GM21526 (cell line): ENCODE results near the gene TSPAN11.
"Not testable (repeated sequence)": the region's sequence is repeated elsewhere in the genome, so short reads cannot be mapped to it uniquely, and the experiment has no call there.

Experiments used
- ATAC-seq: cut with Tn5 transposase; IDR thresholded peaks from one replicate; pipeline ENCODE4 v1.9.1; 2021; ENCODE audit warnings: moderate library complexity; ENCODE audit not compliant: unreplicated experiment, low FRiP score

The TSPAN11 gene, protein sequence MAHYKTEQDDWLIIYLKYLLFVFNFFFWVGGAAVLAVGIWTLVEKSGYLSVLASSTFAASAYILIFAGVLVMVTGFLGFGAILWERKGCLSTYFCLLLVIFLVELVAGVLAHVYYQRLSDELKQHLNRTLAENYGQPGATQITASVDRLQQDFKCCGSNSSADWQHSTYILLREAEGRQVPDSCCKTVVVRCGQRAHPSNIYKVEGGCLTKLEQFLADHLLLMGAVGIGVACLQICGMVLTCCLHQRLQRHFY

DNA sequence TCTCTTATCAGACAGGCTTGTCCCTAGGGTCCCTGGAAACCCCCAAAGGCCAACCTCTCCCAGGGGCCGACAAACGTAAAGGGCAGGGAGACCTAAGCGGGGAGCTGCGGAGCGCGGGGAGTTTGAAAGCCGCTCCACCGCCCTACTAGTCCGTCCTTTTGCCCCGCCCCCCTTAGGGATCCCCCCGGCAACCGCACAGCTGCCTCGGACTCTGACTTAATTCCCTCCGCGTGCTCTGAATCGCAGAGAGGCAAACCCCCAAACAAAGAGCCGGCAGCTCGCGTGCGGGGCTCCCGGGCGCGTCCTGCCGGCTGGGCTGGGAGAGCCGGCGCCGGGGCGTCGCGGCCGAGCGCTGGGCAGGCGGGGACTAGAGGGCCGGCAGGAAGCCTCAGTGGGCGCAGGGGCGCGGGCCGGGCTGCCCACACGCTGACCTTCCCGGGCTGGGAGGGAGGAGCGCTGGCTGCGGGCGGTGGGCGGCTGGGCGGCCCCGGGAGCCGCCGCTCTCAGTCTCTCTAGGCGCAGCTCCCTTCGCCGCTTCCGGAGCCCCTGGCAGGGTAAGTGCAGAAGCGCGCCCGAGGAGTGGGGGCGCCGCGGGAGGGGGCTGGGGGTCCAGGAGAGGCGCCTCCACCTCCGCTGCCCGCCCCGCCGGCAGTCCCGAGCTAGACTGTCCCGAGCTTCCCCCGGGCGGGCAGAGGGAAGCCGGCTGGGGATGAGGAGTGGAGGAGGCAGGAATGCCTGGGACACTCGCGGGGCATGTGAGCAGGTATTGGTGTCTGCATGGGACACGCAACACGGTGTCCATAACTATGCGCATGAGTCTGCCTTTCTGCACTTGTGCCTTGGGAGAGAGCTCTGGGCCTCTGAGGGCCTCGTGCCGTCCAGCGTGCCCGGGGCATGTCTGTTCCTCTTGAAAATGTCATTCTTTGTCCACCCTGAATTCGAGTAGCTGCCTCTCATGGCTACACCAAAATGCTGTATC is at the start of gene TSPAN11:
TSPAN11 (plus strand) TSS at position 506 of the 979 bp plus-strand sequence. CDS start 27,244 bp downstream, outside the sequence.
- no peak for ATAC-seq

GRCh38 chr12:30877105-30877875 is 49.3 kb upstream of the TSPAN11 start:
- no peak for ATAC-seq

DNA sequence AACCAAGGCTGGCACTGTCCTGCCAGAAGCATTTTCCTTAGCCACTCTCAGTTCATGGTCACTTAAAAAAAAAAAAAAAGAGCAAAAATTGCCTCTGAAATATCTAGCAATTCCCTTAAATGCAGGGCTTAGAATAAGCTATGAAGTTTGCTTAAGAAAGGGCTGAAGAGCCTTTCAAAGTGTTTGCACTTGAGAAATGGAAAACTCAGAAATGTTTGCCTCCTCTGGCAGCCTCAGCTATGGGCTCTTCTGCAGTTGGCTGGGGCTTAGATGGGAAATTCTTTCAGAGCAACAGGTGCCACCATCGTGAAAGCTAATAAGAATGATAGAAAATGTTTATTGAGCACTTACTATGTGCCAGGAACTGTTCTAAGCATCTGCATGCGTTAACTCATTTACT is 48.5 kb upstream of the TSPAN11 start:
- ATAC-seq: no peak

DNA sequence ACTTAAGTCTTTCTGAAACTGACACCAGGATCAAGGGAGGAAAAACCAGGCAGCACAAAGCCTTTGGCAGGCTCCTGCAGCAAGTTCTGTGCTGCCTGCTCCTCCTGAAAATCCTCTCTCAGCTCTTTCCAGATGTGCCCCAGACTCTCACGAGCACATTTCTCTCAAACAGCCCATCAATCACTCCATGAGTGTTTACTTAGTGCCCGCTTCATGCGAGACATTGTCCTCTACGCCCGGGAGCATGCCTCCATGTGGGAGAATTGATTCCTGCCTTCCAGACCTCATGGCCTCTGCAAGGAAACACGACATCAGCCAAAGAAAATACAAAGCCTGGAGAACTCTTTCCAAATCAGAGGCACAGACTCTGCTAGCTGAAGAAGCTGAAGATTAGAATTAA is 46.5 kb upstream of the TSPAN11 start:
- ATAC-seq: no peak

DNA sequence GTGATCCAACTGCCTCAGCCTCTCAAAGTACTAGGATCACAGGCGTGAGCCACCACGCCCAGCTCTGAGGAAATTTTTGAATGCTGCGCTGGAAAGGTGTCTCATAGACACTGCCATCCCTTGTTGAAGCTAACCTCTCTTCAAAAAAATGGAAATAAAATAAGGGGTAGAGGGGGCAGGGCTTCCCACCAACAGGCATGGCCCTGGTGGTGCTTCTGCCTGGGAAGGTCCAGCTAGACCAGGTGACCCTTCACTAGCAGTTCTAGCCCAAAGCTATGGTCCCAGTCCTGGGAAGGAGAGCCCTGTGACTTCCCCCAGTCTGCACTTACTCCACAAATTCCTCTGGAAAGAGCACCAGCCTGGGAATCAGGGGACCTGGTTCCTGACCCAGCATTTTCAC is 45.7 kb upstream of the TSPAN11 start:
- no peak for ATAC-seq

- ATAC-seq: no peak
Measured at GRCh38 chr12:30882706-30883105, 43.8 kb upstream of the TSPAN11 start.

GRCh38 chr12:30884799-30885198 is 41.7 kb upstream of the TSPAN11 start:
- no peak for ATAC-seq

DNA sequence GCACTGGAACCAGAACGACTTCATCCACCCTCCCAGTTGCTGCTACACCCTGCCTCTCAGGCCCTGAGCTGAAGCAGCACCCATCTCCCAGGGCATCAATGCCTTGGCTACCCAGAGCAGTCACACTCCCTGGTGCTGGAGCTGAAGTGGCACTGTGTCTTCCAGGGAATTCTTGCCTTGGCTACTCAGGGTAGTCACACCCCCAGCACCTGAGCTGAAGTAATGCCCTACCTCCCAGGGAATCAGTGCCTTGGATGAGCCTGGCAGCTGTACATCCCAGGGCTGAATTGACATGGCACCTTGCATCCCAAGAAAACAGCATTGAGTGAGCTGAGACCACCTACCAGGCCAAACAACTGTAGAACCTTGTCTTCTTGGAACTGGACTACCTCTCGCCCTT is 41.2 kb upstream of the TSPAN11 start:
- ATAC-seq: no peak

GRCh38 chr12:30887226-30887625 is 39.3 kb upstream of the TSPAN11 start:
- no peak for ATAC-seq

GRCh38 chr12:30888241-30888640 is 38.3 kb upstream of the TSPAN11 start:
- ATAC-seq: no peak

DNA sequence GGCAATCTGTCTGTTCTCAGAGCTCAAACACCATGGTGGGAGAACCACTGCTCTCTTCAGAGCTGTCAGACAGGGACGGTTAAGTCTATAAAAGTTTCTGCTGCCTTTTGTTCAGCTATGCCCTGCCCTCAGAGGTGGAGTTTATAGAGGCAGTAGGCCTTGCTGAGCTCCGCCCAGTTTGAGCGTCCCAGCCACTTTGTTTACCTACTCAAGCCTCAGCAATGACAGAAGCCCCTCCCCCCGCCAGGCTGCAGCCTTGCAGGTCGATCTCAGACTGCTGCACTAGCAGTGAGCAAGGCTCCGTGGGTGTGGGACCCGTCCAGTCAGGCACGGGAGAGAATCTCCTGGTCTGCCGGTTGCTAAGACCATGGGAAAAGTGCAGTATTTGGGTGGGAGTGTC is 32.0 kb upstream of the TSPAN11 start:
- not testable (repeated sequence) for ATAC-seq

DNA sequence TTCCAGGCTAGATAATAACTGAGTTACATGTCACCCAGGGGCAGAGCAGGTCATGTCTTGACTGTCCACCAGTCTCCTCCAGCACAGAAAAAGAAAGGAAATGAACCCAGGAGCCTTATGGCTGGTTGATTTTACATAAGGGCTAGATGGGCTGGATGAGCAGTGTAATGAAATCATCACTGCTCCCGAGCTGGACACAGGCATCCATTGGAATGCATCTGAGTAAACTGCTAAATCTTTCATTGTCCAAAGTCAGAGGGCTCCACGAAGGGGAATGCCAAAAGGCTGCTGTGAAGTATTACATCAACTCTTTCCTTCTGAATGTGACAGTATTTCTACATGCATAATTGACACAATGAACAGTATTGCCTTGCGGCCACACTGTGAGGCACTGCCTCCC is 30.1 kb upstream of the TSPAN11 start:
- no peak for ATAC-seq

- ATAC-seq: no peak
Measured at GRCh38 chr12:30898846-30899245, 27.7 kb upstream of the TSPAN11 start.

- no peak for ATAC-seq
Measured at GRCh38 chr12:30900351-30900750, 26.2 kb upstream of the TSPAN11 start.

DNA sequence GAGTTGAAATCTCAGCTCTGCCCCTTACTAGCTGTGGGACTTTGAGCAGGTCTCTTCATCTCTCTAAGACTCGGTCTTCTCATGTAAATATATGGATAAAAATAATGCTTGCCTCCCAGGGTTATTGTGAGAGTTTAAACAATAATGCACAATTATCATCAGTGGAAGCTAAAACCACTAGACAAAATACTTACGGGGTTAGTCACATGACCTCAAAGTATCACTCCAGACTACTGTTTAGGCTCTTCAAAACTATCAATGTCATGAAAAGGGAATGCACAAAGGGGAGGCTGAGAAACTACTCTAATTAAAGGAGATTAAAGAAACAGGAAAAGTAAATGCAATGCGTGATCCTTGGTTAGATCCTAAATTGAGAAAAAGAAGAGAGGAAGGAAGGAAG is 24.5 kb upstream of the TSPAN11 start:
- ATAC-seq: no peak

DNA sequence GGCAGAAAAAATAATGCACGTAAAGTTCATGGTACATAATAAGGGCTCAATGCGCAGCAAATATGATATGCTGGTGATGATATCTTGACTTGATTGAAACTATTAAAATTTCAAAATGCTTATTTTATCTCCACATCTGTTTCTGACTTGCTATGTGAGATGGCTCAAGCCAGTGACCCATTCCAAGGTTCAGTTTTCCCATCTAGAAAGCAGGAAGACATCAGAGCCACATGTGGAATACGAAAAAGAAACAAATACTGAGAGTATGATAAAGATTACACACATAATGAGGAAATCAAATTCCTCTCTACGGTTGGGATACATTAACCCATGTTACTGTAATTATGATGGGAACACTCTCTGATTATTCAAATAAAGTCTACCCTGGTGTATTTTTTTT is 24.0 kb upstream of the TSPAN11 start:
- ATAC-seq: no peak

- ATAC-seq: no peak
Measured at GRCh38 chr12:30905463-30906009, 21.0 kb upstream of the TSPAN11 start.

GRCh38 chr12:30908076-30908721 is 18.3 kb upstream of the TSPAN11 start:
- no peak for ATAC-seq

DNA sequence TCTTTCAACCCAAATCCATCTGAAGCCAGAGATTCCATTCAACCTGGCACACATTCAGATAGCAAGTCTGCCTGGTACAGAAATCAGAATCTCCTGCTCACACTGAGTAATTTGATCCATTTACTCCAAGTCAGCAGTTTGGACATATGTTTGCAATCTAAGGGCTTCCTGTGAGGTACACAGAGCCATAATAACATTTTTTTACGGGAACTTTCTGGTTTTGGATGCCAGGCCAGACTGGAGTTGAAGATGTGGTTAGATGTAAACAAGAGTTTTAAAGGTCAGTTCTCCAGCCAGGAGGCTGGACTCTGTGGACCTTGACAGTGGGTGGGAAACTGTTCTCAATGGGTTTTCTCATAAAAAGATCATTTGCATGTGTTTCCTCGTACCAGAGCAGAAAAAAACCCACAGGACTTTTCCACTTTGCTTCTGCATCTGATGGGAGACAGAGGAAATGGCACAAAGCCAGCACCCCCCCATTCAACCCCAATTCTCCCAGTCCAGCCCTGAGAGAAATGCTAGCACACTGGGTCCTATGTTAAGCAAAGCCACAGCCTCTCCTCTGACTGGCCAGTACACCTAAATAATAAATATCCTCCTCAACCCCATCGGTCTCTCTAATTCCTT is 17.7 kb upstream of the TSPAN11 start:
- ATAC-seq: no peak
